Neural cell (in vitro differentiated cells): Measurements from ENCODE around the gene CAMSAP2. TPM values are rescaled to one million over a fixed set of nuclear protein-coding genes. Genes with fewer than 3 reads are reported as not detected.

Source experiments
- H2AFZ ChIP-seq: fragments of 200-600, 300-800 bp; sonication (generic), shearing (Covaris generic); 2 replicates; pipeline ENCODE4 v1.6.0; 2014; ENCODE audit warnings: low read depth, mild to moderate bottlenecking, antibody characterized with exemption, low read length, moderate library complexity
- H3F3A ChIP-seq: fragments of 200-600 bp; shearing (Covaris generic); 2 replicates; pipeline ENCODE4 v1.6.1; 2016; ENCODE audit warnings: mild to moderate bottlenecking, moderate library complexity, mixed read lengths, antibody characterized with exemption, low read length; ENCODE audit not compliant: insufficient read depth, poor library complexity, severe bottlenecking
- H3K27ac ChIP-seq: fragments of 200-600, 300-800 bp; sonication (generic), shearing (Covaris generic); 2 replicates; pipeline ENCODE4 v1.5.1; 2014; ENCODE audit warnings: mild to moderate bottlenecking, low read length, moderate library complexity
- H3K27me3 ChIP-seq: fragments of 300-800, 200-600 bp; sonication (generic), shearing (Covaris generic); 2 replicates; pipeline ENCODE4 v1.6.0; 2014; ENCODE audit warnings: mild to moderate bottlenecking, low read depth, low read length, moderate library complexity; ENCODE audit not compliant: insufficient read depth
- H3K36me3 ChIP-seq: fragments of 300-800, 200-600 bp; sonication (generic), shearing (Covaris generic); 2 replicates; pipeline ENCODE4 v1.5.1; 2014; ENCODE audit warnings: mild to moderate bottlenecking, antibody characterized with exemption, low read length, moderate library complexity; ENCODE audit not compliant: insufficient read depth
- H3K4me2 ChIP-seq: fragments of 300-800, 200-600 bp; sonication (generic), shearing (Covaris generic); 2 replicates; pipeline ENCODE4 v1.6.0; 2014; ENCODE audit warnings: mild to moderate bottlenecking, low read length
- H3K4me3 ChIP-seq: fragments of 300-800, 200-600 bp; sonication (generic), shearing (Covaris generic); 2 replicates; pipeline ENCODE4 v1.5.1; 2014; ENCODE audit warnings: mild to moderate bottlenecking, low read length, moderate library complexity
- H3K79me2 ChIP-seq: fragments of 200-600 bp; shearing (Covaris generic); replicated peaks from 2 replicates; pipeline ENCODE4 v1.6.0; 2014; ENCODE audit warnings: mild to moderate bottlenecking, low read length, moderate library complexity; ENCODE audit not compliant: insufficient read depth
- H3K9ac ChIP-seq: fragments of 300-800, 200-600 bp; sonication (generic), shearing (Covaris generic); 2 replicates; pipeline ENCODE4 v1.6.1; 2016; ENCODE audit warnings: mild to moderate bottlenecking, low read length, mixed read lengths
- H3K9me2 ChIP-seq: fragments of 200-600 bp; shearing (Covaris generic); 2 replicates; pipeline ENCODE4 v1.6.1; 2016; ENCODE audit warnings: mild to moderate bottlenecking, low read length, mixed read lengths; ENCODE audit not compliant: insufficient read depth
- H3K9me3 ChIP-seq: fragments of 200-600, 300-800 bp; sonication (generic), shearing (Covaris generic); 2 replicates; pipeline ENCODE4 v1.6.1; 2016; ENCODE audit warnings: mild to moderate bottlenecking, mixed run types, low read length, moderate library complexity, mixed read lengths
- H4K20me1 ChIP-seq: fragments of 200-600 bp; shearing (Covaris generic); 2 replicates; pipeline ENCODE4 v1.6.1; 2016; ENCODE audit warnings: mild to moderate bottlenecking, mixed run types; ENCODE audit not compliant: insufficient read depth
- EP300 ChIP-seq: fragments of 450-650 bp; conservative IDR thresholded peaks from 2 replicates; pipeline ENCODE4 v1.6.1; 2014; ENCODE audit warnings: antibody characterized with exemption, mild to moderate bottlenecking, moderate library complexity; ENCODE audit not compliant: poor library complexity, severe bottlenecking
- EZH2 ChIP-seq: fragments of 200-600, 300-800 bp; shearing (Covaris generic), sonication (generic); IDR thresholded peaks from 2 replicates; pipeline ENCODE4 v1.6.1; 2014; ENCODE audit warnings: antibody characterized with exemption, low read length, borderline replicate concordance, mild to moderate bottlenecking; ENCODE audit not compliant: insufficient read depth, poor library complexity, severe bottlenecking
- MXI1 ChIP-seq: fragments of 450-650 bp; conservative IDR thresholded peaks from 2 replicates; pipeline ENCODE4 v1.6.1; 2014; ENCODE audit warnings: antibody characterized with exemption, mild to moderate bottlenecking; ENCODE audit not compliant: poor library complexity, severe bottlenecking
- POLR2AphosphoS5 ChIP-seq: IDR thresholded peaks from 2 replicates; pipeline ENCODE4 v1.6.1; 2012
- RAD21 ChIP-seq: fragments of 450-650 bp; conservative IDR thresholded peaks from 2 replicates; pipeline ENCODE4 v1.6.1; 2014; ENCODE audit warnings: antibody characterized with exemption, mild to moderate bottlenecking, moderate library complexity
- SMC3 ChIP-seq: fragments of 450-650 bp; conservative IDR thresholded peaks from 2 replicates; pipeline ENCODE4 v1.6.1; 2014; ENCODE audit warnings: antibody characterized with exemption, mild to moderate bottlenecking, moderate library complexity; ENCODE audit not compliant: poor library complexity
- TAF1 ChIP-seq: IDR thresholded peaks from 2 replicates; pipeline ENCODE4 v1.6.1; 2012; ENCODE audit warnings: low read depth
- polyA plus RNA-seq: library from polyadenylated mRNA; depleted of rRNA; stranded (reverse); fragments of >200 nt; gene quantifications from 2 replicates; pipeline ENCODE4 v1.2.3, GENCODE V29; 2014
- TF ChIP-seq, protein P1 (sequence below): IDR thresholded peaks from 2 replicates; pipeline ENCODE4 v1.6.1; 2012; ENCODE audit warnings: borderline replicate concordance
- TF ChIP-seq, protein P2 (sequence below): fragments of 450-650 bp; IDR thresholded peaks from 2 replicates; pipeline ENCODE4 v1.5.1; 2014; ENCODE audit warnings: antibody characterized with exemption, mild to moderate bottlenecking, moderate library complexity; ENCODE audit not compliant: poor library complexity, severe bottlenecking

The CAMSAP2 gene
- polyA plus RNA-seq, 1 donor from 2014 or later: 52.7 TPM

DNA sequence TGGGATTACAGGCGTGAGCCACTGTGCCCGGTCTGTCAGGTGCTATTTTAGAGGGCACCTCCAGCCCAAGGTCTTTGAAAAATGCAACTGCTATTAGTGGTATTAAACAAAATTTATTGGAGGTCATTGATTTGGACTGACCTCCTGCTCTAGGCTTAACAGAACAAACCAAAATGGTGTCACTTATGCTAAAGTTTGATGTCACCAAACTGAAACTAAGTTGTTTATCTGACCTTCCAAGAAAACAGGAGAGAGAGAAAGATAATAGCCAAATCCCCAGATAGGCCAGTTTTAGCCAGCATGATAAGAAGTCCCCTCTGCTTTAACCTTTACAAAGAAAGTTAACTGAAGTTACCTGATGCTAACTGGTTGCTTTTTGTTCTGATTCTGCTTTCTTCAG, 147.9 kb downstream of the CAMSAP2 start:
- Histone ChIP-seq H3K79me2 (peaks cover 13% of the 10 kb centered on the region), H3K27ac (no peak overlapping the region), H3K36me3 (no peaks in the 10 kb centered on the region), H3K9me2 (no peaks in the 10 kb centered on the region), H3K4me3 (no peak overlapping the region), H3K27me3 (no peaks in the 10 kb centered on the region), H4K20me1 (no peaks in the 10 kb centered on the region), H2AFZ (no peak overlapping the region), H3K9ac (no peak overlapping the region), H3K9me3 (no peaks in the 10 kb centered on the region), H3F3A (no peaks in the 10 kb centered on the region), H3K4me2 (no peak overlapping the region)
- TF ChIP-seq TAF1 (no peak), RAD21 (no peak), SMC3 (no peak), POLR2AphosphoS5 (no peak), EP300 (no peak), MXI1 (no peak), EZH2 (no peak)
- TF ChIP-seq, protein P1, sequence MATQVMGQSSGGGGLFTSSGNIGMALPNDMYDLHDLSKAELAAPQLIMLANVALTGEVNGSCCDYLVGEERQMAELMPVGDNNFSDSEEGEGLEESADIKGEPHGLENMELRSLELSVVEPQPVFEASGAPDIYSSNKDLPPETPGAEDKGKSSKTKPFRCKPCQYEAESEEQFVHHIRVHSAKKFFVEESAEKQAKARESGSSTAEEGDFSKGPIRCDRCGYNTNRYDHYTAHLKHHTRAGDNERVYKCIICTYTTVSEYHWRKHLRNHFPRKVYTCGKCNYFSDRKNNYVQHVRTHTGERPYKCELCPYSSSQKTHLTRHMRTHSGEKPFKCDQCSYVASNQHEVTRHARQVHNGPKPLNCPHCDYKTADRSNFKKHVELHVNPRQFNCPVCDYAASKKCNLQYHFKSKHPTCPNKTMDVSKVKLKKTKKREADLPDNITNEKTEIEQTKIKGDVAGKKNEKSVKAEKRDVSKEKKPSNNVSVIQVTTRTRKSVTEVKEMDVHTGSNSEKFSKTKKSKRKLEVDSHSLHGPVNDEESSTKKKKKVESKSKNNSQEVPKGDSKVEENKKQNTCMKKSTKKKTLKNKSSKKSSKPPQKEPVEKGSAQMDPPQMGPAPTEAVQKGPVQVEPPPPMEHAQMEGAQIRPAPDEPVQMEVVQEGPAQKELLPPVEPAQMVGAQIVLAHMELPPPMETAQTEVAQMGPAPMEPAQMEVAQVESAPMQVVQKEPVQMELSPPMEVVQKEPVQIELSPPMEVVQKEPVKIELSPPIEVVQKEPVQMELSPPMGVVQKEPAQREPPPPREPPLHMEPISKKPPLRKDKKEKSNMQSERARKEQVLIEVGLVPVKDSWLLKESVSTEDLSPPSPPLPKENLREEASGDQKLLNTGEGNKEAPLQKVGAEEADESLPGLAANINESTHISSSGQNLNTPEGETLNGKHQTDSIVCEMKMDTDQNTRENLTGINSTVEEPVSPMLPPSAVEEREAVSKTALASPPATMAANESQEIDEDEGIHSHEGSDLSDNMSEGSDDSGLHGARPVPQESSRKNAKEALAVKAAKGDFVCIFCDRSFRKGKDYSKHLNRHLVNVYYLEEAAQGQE: no peak
- TF ChIP-seq, protein P2, sequence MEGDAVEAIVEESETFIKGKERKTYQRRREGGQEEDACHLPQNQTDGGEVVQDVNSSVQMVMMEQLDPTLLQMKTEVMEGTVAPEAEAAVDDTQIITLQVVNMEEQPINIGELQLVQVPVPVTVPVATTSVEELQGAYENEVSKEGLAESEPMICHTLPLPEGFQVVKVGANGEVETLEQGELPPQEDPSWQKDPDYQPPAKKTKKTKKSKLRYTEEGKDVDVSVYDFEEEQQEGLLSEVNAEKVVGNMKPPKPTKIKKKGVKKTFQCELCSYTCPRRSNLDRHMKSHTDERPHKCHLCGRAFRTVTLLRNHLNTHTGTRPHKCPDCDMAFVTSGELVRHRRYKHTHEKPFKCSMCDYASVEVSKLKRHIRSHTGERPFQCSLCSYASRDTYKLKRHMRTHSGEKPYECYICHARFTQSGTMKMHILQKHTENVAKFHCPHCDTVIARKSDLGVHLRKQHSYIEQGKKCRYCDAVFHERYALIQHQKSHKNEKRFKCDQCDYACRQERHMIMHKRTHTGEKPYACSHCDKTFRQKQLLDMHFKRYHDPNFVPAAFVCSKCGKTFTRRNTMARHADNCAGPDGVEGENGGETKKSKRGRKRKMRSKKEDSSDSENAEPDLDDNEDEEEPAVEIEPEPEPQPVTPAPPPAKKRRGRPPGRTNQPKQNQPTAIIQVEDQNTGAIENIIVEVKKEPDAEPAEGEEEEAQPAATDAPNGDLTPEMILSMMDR: no peak

DNA sequence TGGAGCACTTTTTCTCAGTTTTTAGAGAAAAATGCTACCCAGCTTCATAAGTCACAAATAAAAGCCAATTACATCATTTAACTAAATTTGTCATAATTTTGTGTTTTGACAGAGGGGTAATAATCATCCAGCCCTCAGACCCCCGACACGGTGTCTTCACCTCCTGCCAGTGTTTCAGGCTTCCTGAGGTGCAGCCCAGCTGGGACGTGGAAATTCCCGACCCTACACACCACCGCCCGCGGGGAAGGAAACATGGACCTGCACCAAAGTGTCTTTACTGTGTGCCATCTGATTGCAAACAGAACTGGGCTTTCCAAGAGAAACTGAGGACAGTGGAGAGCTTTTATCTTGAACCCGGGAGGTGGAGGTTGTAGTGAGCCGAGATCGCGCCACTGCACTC, 148.3 kb downstream of the CAMSAP2 start:
- peaks cover 18% of the 10 kb centered on the region for H3K79me2 ChIP-seq
- H3F3A ChIP-seq: no peaks in the 10 kb centered on the region
- no peak overlapping the region for H3K27ac ChIP-seq
- H3K36me3 ChIP-seq: no peaks in the 10 kb centered on the region
- no peaks in the 10 kb centered on the region for H3K9me3 ChIP-seq
- no peaks in the 10 kb centered on the region for H3K9me2 ChIP-seq
- no peak overlapping the region for H3K4me2 ChIP-seq
- no peaks in the 10 kb centered on the region for H3K27me3 ChIP-seq
- H3K9ac ChIP-seq: no peak overlapping the region
- TF ChIP-seq RAD21 (no peak), SMC3 (no peak), EP300 (no peak), EZH2 (no peak), POLR2AphosphoS5 (no peak), MXI1 (no peak)
- TF ChIP-seq, protein P2: no peak
- no peaks in the 10 kb centered on the region for H4K20me1 ChIP-seq
- no peak overlapping the region for H2AFZ ChIP-seq
- H3K4me3 ChIP-seq: no peak overlapping the region
